ENCODE results near the gene HHAT.
A peak's percentile ranks its signal among the peaks of the same experiment; 100 is the strongest.

HHAT gene

DNA sequence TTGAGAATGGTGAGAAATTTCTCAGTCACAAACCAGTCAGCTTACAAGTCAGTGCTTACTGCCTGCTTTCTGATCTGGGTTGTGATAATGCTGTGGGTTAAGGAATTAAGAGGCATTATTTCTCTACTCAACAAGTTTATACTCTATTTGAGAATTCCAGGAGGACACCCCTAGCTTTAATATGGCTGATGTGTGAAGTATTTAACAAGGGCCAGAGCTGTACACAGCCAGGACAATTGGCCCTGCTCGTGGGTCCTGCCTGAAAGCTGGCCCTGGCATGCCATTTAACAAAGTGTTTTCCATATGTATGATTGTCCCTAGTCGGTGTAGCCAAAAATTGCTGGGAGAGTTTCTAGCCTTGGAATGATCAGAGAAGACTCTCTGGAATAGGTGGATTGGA, 43.2 kb downstream of the HHAT start:
- Mint-ChIP-seq H3K4me3 (no peak overlapping the region), H3K36me3 (ENCODE audit: low read depth) (no peaks in the 10 kb centered on the region), H3K9me3 (no peaks in the 10 kb centered on the region), H3K27ac (peak overlapping the region; percentile 60), H3K4me1 (peaks cover 13% of the 10 kb centered on the region), H3K27me3 (ENCODE audit: low read depth, poor library complexity) (peaks cover 4% of the 10 kb centered on the region)
- DNase-seq = no peak
- TF ChIP-seq, protein P1, sequence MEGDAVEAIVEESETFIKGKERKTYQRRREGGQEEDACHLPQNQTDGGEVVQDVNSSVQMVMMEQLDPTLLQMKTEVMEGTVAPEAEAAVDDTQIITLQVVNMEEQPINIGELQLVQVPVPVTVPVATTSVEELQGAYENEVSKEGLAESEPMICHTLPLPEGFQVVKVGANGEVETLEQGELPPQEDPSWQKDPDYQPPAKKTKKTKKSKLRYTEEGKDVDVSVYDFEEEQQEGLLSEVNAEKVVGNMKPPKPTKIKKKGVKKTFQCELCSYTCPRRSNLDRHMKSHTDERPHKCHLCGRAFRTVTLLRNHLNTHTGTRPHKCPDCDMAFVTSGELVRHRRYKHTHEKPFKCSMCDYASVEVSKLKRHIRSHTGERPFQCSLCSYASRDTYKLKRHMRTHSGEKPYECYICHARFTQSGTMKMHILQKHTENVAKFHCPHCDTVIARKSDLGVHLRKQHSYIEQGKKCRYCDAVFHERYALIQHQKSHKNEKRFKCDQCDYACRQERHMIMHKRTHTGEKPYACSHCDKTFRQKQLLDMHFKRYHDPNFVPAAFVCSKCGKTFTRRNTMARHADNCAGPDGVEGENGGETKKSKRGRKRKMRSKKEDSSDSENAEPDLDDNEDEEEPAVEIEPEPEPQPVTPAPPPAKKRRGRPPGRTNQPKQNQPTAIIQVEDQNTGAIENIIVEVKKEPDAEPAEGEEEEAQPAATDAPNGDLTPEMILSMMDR (IDR thresholded peaks at IDR 0.05) = no peak

DNA sequence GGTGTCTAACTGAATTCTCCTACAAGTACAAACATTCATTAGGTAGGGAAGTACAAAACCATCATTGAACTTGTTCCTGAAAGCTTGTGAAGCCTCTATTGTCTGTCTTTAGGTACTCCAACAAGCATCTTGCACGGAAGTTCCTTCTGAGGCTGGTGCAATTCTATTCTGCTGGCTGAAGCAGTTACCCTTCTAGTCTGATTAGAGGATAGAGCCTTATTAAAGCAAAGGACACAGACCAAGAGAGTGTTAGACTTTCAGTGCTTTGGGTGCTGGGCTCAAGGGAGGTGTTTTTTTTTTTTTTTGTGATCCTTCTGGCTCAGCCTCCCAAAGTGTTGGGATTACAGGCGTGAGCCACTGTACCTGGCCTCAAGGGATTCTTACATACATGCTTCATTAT, 43.8 kb downstream of the HHAT start:
- no peaks in the 10 kb centered on the region for H3K36me3 Mint-ChIP-seq (ENCODE audit: low read depth)
- no peak overlapping the region for H3K4me3 Mint-ChIP-seq
- TF ChIP-seq, protein P1 (IDR thresholded peaks at IDR 0.05) = no peak
- H3K4me1 Mint-ChIP-seq = peaks cover 17% of the 10 kb centered on the region
- H3K9me3 Mint-ChIP-seq = no peaks in the 10 kb centered on the region
- no peak overlapping the region for H3K27ac Mint-ChIP-seq
- peaks cover 3% of the 10 kb centered on the region for H3K27me3 Mint-ChIP-seq (ENCODE audit: low read depth, poor library complexity)
- DNase-seq = no peak

- no peak for DNase-seq
- H3K36me3 Mint-ChIP-seq (ENCODE audit: low read depth) = no peaks in the 10 kb centered on the region
- H3K27ac Mint-ChIP-seq = no peak overlapping the region
Observed at GRCh38 chr1:210372931-210373627, 44.4 kb downstream of the HHAT start.

DNA sequence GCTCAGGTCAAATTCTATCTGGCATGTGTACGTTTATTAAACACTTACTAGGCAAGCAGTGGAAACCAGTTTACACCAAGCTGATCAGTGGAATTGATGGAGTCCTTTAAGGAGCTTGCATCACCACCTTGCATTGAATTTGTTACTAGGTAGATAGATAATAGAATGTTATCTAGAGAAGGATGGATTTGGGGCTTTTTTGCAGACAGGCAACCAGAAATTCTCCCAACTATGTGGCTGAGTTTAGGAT, 44.9 kb downstream of the HHAT start:
- H3K27me3 Mint-ChIP-seq (ENCODE audit: low read depth, poor library complexity) = peaks cover 3% of the 10 kb centered on the region
- TF ChIP-seq, protein P1 (IDR thresholded peaks at IDR 0.05) = no peak
- peak overlapping the region; percentile 8 for H3K27ac Mint-ChIP-seq
- H3K4me1 Mint-ChIP-seq = peaks cover 21% of the 10 kb centered on the region
- no peak for DNase-seq
- no peaks in the 10 kb centered on the region for H3K9me3 Mint-ChIP-seq
- H3K36me3 Mint-ChIP-seq (ENCODE audit: low read depth) = no peaks in the 10 kb centered on the region
- H3K4me3 Mint-ChIP-seq = no peak overlapping the region

More at GRCh38 chr1:210372931-210373627, 44.4 kb downstream of the HHAT start:
- peaks cover 21% of the 10 kb centered on the region for H3K4me1 Mint-ChIP-seq
- TF ChIP-seq, protein P1 (IDR thresholded peaks at IDR 0.05) = no peak
- no peaks in the 10 kb centered on the region for H3K9me3 Mint-ChIP-seq
- H3K27me3 Mint-ChIP-seq (ENCODE audit: low read depth, poor library complexity) = peaks cover 3% of the 10 kb centered on the region
- no peak overlapping the region for H3K4me3 Mint-ChIP-seq

- TF ChIP-seq, protein P1 (IDR thresholded peaks at IDR 0.05) = peak; percentile 83
- Mint-ChIP-seq H3K27me3 (ENCODE audit: low read depth, poor library complexity) (peaks cover 3% of the 10 kb centered on the region), H3K9me3 (no peaks in the 10 kb centered on the region), H3K4me1 (peaks cover 21% of the 10 kb centered on the region), H3K4me3 (no peak overlapping the region), H3K36me3 (ENCODE audit: low read depth) (no peaks in the 10 kb centered on the region), H3K27ac (peak overlapping the region; percentile 99)
- DNase-seq = peak; percentile 71
Observed at GRCh38 chr1:210373878-210374599, 45.3 kb downstream of the HHAT start.

DNA sequence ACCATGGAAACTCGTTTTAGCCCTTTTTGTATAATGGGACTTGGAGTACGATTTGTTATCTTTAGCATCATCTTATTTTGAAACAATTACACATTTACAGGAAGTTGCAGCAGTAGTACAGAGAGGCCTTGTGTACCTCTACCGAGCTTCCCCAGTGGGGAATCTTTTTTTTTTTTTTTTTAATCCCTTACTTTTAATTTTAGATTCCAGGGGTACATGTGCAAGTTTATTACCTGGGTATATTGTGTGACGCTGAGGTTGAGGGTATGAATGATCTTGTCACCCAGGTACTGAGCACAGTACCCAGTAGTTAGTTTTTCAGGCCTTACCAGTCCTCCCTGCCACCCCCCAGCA, 45.9 kb downstream of the HHAT start:
- H3K27ac Mint-ChIP-seq = peak overlapping the region; percentile 99
- H3K4me1 Mint-ChIP-seq = peaks cover 21% of the 10 kb centered on the region
- no peak overlapping the region for H3K4me3 Mint-ChIP-seq

More for the DNA sequence above, 45.9 kb downstream of the HHAT start:
- H3K27me3 Mint-ChIP-seq (ENCODE audit: low read depth, poor library complexity) = peaks cover 3% of the 10 kb centered on the region
- no peaks in the 10 kb centered on the region for H3K36me3 Mint-ChIP-seq (ENCODE audit: low read depth)
- H3K9me3 Mint-ChIP-seq = no peaks in the 10 kb centered on the region
- TF ChIP-seq, protein P1 (IDR thresholded peaks at IDR 0.05) = peak; percentile 7
- no peak for DNase-seq
